Esophagus (tissue), 2 donors: ENCODE results near the gene SLC27A5. TPM values are rescaled to one million over a fixed set of nuclear protein-coding genes. Genes with fewer than 3 reads are reported as not detected.
"Not testable (repeated sequence)": the region's sequence is repeated elsewhere in the genome, so short reads cannot be mapped to it uniquely, and the experiment has no call there.

Experiments used
- H3K27ac ChIP-seq, 2 donors: one replicate each; pipeline ENCODE4 v1.5.1; 2013; ENCODE audit warnings: low read depth in 2 of 2, mild to moderate bottlenecking in 2 of 2, inconsistent platforms in 1 of 2, low read length in 1 of 2, moderate library complexity in 1 of 2
- H3K27me3 ChIP-seq, 2 donors: one replicate each; pipeline ENCODE4 v1.6.1; 2013; ENCODE audit warnings: low read length in 2 of 2, control low read depth in 1 of 2, mild to moderate bottlenecking in 1 of 2; ENCODE audit not compliant: insufficient read depth in 2 of 2, control insufficient read depth in 1 of 2
- H3K36me3 ChIP-seq, 2 donors: one replicate each; pipeline ENCODE4 v1.6.1; 2013; ENCODE audit warnings: low read length in 1 of 2; ENCODE audit not compliant: control insufficient read depth in 2 of 2, insufficient read depth in 2 of 2
- H3K4me1 ChIP-seq, 2 donors: one replicate each; pipeline ENCODE4 v1.6.1; 2013; ENCODE audit warnings: low read length in 1 of 2; ENCODE audit not compliant: control insufficient read depth in 2 of 2, insufficient read depth in 2 of 2
- H3K4me3 ChIP-seq, 2 donors: one replicate each; pipeline ENCODE4 v1.5.1; 2013; ENCODE audit warnings: low read length in 2 of 2, mild to moderate bottlenecking in 2 of 2, low read depth in 1 of 2, moderate library complexity in 1 of 2
- H3K9me3 ChIP-seq, 2 donors: one replicate each; pipeline ENCODE4 v1.6.1; 2013; ENCODE audit warnings: mild to moderate bottlenecking in 2 of 2, low read depth in 1 of 2, low read length in 1 of 2, moderate library complexity in 1 of 2; ENCODE audit not compliant: control insufficient read depth in 2 of 2, insufficient read depth in 1 of 2
- WGBS, 2 donors: extraction: QIAGEN DNeasy Blood & Tissue Kit; methylation state at CpG; one replicate each; pipeline ENCODE4 v1.1.7; 2013; 5-methylcytosine and 5-hydroxymethylcytosine counted together
- polyA plus RNA-seq, 2 donors: library from polyadenylated mRNA; stranded (reverse); fragments of 200-250 nt; gene quantifications; one replicate each; pipeline ENCODE4 v1.2.3, GENCODE V29; 2013
- donor health status: healthy with polysubstance abuse.
- donor health status: Bipolar disorder and iron deficiency.

The SLC27A5 gene
- polyA plus RNA-seq, 2 donors, result 7.0 to 7.2 TPM

DNA sequence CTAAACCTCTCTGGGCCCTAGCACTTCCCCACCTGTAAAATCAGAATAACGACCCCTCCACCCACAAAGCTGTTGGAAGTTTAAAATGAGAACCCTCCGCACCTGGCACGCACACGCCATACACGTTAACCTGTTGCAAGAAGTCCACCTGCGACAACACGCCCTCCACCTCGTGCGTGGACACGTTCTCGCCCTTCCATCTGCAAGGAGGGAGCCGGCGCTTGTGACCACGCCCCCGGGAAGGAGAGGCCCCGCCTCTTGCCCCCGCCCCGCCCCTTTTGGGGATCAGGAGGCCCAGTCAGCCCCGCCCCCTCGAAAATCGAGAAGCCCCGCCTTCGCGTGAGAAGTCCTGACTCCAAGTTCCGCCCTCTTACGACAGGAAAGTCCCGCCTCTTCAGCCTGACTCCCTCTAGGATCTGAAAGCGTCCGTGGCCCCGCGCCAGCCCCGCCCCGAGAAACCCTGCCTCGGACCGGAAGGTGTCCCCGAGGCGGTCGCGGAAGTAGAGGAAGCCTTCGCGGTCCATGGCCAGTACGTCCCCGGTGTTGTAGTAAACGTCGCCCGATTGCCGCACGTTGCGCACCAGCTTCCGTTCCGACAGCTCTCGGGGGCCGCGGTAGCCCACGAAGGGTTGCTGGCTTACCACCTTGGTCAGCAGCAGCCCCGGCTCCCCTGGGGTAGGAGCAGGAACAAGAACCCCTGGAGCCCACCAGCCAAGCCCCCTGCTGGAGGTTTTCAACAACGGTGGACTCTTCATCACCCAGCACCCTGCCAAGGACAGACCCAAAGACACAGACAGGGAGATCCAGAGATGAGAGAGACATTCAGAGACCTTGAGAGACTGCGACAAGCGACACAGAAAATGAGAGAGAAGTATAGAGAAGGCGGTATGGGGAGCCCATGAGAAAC is 12.5 kb downstream of the SLC27A5 start:
- no peaks in the 10 kb centered on the region for H3K36me3 ChIP-seq
- H3K4me3 ChIP-seq, result peak overlapping the region; percentile 49 to 56
- no peaks in the 10 kb centered on the region for H3K27me3 ChIP-seq
- peaks cover 0 to 24% of the 10 kb centered on the region in 2 donors for H3K4me1 ChIP-seq
- peak overlapping the region; percentile 62 to 83 for H3K27ac ChIP-seq
- 1 to 2% methylated on average over 60 of the region's 60 CpGs for WGBS, 2 donors
- peaks cover 0 to 4% of the 10 kb centered on the region in 2 donors for H3K9me3 ChIP-seq

GRCh38 chr19:58498316-58499020 is 13.3 kb downstream of the SLC27A5 start:
- Histone ChIP-seq H3K4me1 (peaks cover 0 to 24% of the 10 kb centered on the region in 2 donors), H3K27ac (peak overlapping the region in 1 of 2 donors; percentile 47), H3K4me3 (peak overlapping the region; percentile 28 to 49)

GRCh38 chr19:58497634-58498170 is 14.1 kb downstream of the SLC27A5 start:
- H3K27ac ChIP-seq, result no peak overlapping the region
- 79 to 83% methylated on average over 8 of the region's 8 CpGs for whole genome bisulfite sequencing, 2 donors
- H3K4me1 ChIP-seq, result peaks cover 0 to 24% of the 10 kb centered on the region in 2 donors
- no peaks in the 10 kb centered on the region for H3K27me3 ChIP-seq
- peaks cover 0 to 4% of the 10 kb centered on the region in 2 donors for H3K9me3 ChIP-seq
- no peak overlapping the region for H3K4me3 ChIP-seq
- no peaks in the 10 kb centered on the region for H3K36me3 ChIP-seq

More at GRCh38 chr19:58498316-58499020, 13.3 kb downstream of the SLC27A5 start:
- Histone ChIP-seq H3K36me3 (no peaks in the 10 kb centered on the region), H3K9me3 (peaks cover 0 to 4% of the 10 kb centered on the region in 2 donors), H3K27me3 (no peaks in the 10 kb centered on the region)
- WGBS, 2 donors, result 61 to 63% methylated on average over 22 of the region's 22 CpGs

DNA sequence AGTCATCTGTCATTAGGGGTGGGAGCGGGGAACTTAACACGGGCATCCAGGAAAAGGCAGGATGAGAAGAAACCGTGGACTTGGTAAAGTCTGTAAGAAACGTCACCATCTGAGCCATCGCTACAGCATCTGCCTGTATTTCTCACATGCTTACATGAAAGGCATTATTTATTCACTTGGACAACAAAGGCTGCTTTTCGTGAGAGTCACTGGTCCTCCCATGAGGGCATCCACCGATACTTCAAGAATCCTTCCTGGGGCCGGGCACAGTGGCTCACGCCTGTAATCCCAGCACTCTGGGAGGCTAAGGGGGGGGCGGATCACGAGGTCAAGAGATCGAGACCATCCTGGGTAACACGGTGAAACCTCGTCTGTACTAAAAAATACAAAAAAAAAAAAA is 19.5 kb downstream of the SLC27A5 start:
- H3K27ac ChIP-seq, result no peak overlapping the region
- no peak overlapping the region for H3K4me3 ChIP-seq
- H3K9me3 ChIP-seq, result no peaks in the 10 kb centered on the region
- H3K36me3 ChIP-seq, result no peaks in the 10 kb centered on the region
- peaks cover 0 to 3% of the 10 kb centered on the region in 2 donors for H3K4me1 ChIP-seq
- 87 to 92% methylated on average over 14 of the region's 14 CpGs for WGBS, 2 donors
- no peaks in the 10 kb centered on the region for H3K27me3 ChIP-seq

DNA sequence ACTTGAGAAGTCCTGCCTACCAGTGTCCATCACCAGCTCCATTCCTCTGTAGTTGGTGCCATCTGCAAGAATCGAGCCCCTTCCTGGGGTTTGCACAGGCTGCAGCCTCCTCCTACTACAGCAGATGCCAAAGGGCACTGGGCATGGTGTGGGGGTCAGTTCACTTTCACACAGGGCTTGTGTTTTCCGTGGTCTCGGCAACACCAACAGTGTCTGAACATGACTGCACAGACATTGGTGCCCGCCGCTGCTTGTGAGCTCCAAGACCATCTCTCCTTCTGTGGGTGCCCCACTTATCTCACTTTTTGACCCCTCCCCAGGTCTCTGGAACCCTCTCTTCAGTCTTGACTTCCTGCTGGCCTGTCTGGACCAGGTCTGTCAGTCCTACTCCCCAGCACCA is 20.4 kb downstream of the SLC27A5 start:
- H3K9me3 ChIP-seq, result no peaks in the 10 kb centered on the region
- no peak overlapping the region for H3K4me3 ChIP-seq
- H3K27ac ChIP-seq, result no peak overlapping the region
- H3K36me3 ChIP-seq, result no peaks in the 10 kb centered on the region
- H3K4me1 ChIP-seq, result peaks cover 0 to 3% of the 10 kb centered on the region in 2 donors
- 86 to 92% methylated on average over 5 of the region's 5 CpGs for WGBS, 2 donors
- no peaks in the 10 kb centered on the region for H3K27me3 ChIP-seq

DNA sequence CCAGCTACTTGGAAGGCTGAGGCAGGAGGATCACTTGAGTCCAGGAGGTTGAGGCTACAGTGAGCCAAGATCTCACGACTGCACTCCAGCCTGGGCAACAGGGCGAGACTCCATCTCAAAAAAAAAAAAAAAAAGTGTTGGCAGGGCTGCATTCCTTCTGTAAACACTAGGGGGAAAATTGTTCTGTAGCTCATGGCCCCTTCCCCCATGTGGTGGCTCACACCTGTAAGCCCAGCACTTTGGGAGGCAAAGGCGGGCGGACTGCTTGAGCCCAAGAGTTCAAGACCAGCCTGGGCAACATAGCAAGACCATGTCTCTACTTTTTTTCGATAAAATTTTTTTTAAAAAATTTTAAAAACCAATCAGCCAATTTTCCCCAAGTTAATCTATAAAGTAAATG is 27.4 kb downstream of the SLC27A5 start:
- not testable (repeated sequence) for H3K4me1 ChIP-seq, H3K9me3 ChIP-seq, H3K27ac ChIP-seq, H3K4me3 ChIP-seq, H3K27me3 ChIP-seq
- peaks cover 0 to 11% of the 10 kb centered on the region in 2 donors for H3K36me3 ChIP-seq
- WGBS, 2 donors, result 85 to 91% methylated on average over 5 of the region's 5 CpGs

DNA sequence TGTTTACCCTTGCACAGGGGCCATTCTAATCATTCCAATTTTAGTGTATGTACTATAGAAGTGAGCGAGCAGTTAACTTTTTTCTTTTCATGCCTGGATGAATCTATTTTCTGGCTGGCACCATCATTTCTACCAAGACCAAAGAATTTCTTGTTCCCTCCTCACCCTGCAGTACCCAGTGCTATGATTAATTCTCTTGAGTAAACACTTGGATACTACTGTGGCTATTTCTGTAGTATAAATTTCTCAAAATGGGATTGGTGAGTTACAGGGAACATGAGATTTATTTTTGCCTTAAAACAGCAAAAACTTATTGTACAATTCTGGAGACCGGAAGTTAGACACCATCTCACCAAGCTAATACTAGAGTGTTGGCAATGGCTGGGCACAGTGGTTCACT is 28.0 kb downstream of the SLC27A5 start:
- H3K4me1 ChIP-seq, result peaks cover 0 to 3% of the 10 kb centered on the region in 2 donors
- WGBS, 2 donors, result 74 to 77% methylated on average over 2 of the region's 2 CpGs
- H3K4me3 ChIP-seq, result no peak overlapping the region
- no peaks in the 10 kb centered on the region for H3K27me3 ChIP-seq
- no peaks in the 10 kb centered on the region for H3K9me3 ChIP-seq
- H3K36me3 ChIP-seq, result peaks cover 0 to 11% of the 10 kb centered on the region in 2 donors
- no peak overlapping the region for H3K27ac ChIP-seq

DNA sequence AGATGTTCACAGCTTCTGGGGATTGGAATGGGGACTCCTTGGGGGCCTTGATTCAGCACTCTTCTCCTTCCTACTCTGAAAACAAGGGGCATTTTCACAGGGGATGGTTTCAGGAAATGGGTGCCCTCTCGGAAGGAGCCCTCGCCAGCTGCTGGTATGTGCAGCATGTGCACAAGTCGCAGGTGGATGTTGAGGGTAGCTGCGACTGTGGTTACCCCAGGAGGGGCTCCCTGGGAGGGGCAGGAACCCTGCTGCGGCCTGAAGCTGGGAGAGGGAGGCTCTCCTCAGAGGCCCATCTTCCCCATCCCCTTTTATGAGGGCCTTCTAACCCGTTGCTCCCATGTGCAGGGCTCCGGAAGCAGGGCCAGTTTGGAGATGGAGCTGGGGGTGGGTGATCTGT is 29.4 kb downstream of the SLC27A5 start:
- Histone ChIP-seq H3K4me1 (peaks cover 0 to 2% of the 10 kb centered on the region in 2 donors), H3K36me3 (peaks cover 0 to 13% of the 10 kb centered on the region in 2 donors), H3K27me3 (no peaks in the 10 kb centered on the region), H3K9me3 (no peaks in the 10 kb centered on the region), H3K27ac (no peak overlapping the region), H3K4me3 (no peak overlapping the region)
- 83 to 86% methylated on average over 7 of the region's 7 CpGs for WGBS, 2 donors

- Histone ChIP-seq H3K36me3 (peaks cover 0 to 15% of the 10 kb centered on the region in 2 donors), H3K27me3 (no peaks in the 10 kb centered on the region), H3K27ac (no peak overlapping the region), H3K4me3 (no peak overlapping the region), H3K4me1 (peaks cover 10 to 12% of the 10 kb centered on the region in 2 donors), H3K9me3 (no peaks in the 10 kb centered on the region)
- 80 to 87% methylated on average over 2 of the region's 2 CpGs for WGBS, 2 donors
Measured at GRCh38 chr19:58480831-58481230, 31.0 kb downstream of the SLC27A5 start.
